GM12872 (cell line): ENCODE measurements around the gene RNASEH2A.

Experiments used
- CTCF ChIP-seq: IDR thresholded peaks from 3 replicates; pipeline ENCODE4 v1.5.1; 2011; ENCODE audit warnings: low read depth, mild to moderate bottlenecking, low read length, moderate library complexity; ENCODE audit not compliant: insufficient read depth

The RNASEH2A gene

GRCh38 chr19:12841094-12841493, 34.7 kb downstream of the RNASEH2A start:
- no peak for TF ChIP-seq CTCF

GRCh38 chr19:12842511-12842910, 36.1 kb downstream of the RNASEH2A start:
- TF ChIP-seq CTCF = no peak

- TF ChIP-seq CTCF = no peak
Observed at GRCh38 chr19:12843328-12843727, 36.9 kb downstream of the RNASEH2A start.

- no peak for TF ChIP-seq CTCF
Observed at GRCh38 chr19:12843999-12844732, 37.8 kb downstream of the RNASEH2A start.

GRCh38 chr19:12847159-12848139, 41.1 kb downstream of the RNASEH2A start:
- TF ChIP-seq CTCF = peak; percentile 96

GRCh38 chr19:12856653-12857052, 50.3 kb downstream of the RNASEH2A start:
- TF ChIP-seq CTCF = no peak
